ENCODE measurements around the gene RAD51B. TPM values are rescaled to one million over a fixed set of nuclear protein-coding genes. Genes with fewer than 3 reads are reported as not detected.

The RAD51B gene
- total RNA-seq, 1 experiment from 2014 or later: 14.2 TPM

DNA sequence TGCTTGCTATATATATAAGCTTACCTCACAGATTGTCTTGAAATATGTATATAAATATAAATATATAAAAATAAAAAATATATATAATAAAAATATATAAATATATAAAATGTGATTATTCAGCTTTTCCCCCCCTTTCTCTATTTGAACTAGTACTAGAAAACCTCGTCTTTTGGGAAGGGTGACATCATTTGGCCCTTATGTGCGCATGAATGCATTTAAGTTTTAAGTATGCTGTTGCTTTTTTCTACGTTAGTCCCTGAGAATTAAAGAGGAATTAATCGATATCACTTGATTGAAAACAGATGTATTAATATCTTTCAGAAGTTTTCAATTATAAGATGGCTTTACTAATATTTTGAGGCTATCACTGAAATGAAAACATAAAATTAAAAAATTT is 69.9 kb downstream of the RAD51B start:
- CTCF ChIA-PET: no interaction called here
- no peaks in the 10 kb centered on the region for H3K9me3 Mint-ChIP-seq
- no peak overlapping the region for H3K4me3 Mint-ChIP-seq
- no peak for DNase-seq (ENCODE audit: low spot score)
- POLR2A ChIA-PET: no interaction called here
- TF ChIP-seq ZNF138 (CRISPR knock-in tag; conservative IDR thresholded peaks at IDR 0.05): no peak
- no peak for TF ChIP-seq OVOL2 (CRISPR knock-in tag; IDR thresholded peaks at IDR 0.05; ENCODE audit: borderline replicate concordance)
- peaks cover 17% of the 10 kb centered on the region for H3K4me1 Mint-ChIP-seq
- H3K27me3 Mint-ChIP-seq (ENCODE audit: low read depth): no peaks in the 10 kb centered on the region
- ATAC-seq: no peak
- no peaks in the 10 kb centered on the region for H3K36me3 Mint-ChIP-seq
- no peak overlapping the region for H3K27ac Mint-ChIP-seq

DNA sequence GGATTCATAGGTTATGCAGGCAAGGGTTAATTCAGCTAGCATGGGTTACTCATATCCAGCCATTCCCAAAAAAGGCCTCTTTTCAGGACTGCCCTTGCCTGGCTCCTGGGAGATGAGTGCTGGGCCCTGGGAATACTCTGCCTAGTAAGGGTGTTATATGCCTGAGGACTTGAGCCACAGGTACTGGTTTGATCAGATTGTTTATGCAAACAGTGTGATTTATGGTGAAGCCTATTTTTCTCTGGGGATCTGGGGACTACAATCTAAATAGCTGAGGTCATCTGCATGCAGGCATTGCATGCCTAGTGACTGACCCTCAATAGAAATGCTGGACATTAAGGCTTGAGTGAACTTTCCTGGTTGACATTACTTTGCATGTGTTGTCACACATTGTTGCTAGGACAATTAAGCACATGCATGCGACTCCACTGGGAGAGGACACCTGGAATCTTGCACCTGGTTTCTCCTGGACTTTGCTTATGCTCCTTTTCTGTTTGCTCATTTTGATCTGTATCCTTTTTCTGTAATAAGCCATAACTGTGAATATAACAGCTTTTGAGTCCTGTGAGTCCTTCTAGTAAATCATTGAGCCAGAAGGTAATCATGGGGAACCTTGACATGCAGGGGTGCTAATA is 73.0 kb downstream of the RAD51B start:
- no peaks in the 10 kb centered on the region for H3K9me3 Mint-ChIP-seq
- H3K4me3 Mint-ChIP-seq: no peak overlapping the region
- POLR2A ChIA-PET: no interaction called here
- no peak for DNase-seq (ENCODE audit: low spot score)
- no peaks in the 10 kb centered on the region for H3K36me3 Mint-ChIP-seq
- H3K27ac Mint-ChIP-seq: no peak overlapping the region
- TF ChIP-seq, protein P1, sequence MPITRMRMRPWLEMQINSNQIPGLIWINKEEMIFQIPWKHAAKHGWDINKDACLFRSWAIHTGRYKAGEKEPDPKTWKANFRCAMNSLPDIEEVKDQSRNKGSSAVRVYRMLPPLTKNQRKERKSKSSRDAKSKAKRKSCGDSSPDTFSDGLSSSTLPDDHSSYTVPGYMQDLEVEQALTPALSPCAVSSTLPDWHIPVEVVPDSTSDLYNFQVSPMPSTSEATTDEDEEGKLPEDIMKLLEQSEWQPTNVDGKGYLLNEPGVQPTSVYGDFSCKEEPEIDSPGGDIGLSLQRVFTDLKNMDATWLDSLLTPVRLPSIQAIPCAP (CRISPR knock-in tag; IDR thresholded peaks at IDR 0.05): no peak
- no peak for TF ChIP-seq ZNF263 (CRISPR knock-in tag; IDR thresholded peaks at IDR 0.05; ENCODE audit: low read depth)
- no peak for TF ChIP-seq ZNF317 (CRISPR knock-in tag; IDR thresholded peaks at IDR 0.05; ENCODE audit: borderline replicate concordance, low read depth)
- TF ChIP-seq, protein P2, sequence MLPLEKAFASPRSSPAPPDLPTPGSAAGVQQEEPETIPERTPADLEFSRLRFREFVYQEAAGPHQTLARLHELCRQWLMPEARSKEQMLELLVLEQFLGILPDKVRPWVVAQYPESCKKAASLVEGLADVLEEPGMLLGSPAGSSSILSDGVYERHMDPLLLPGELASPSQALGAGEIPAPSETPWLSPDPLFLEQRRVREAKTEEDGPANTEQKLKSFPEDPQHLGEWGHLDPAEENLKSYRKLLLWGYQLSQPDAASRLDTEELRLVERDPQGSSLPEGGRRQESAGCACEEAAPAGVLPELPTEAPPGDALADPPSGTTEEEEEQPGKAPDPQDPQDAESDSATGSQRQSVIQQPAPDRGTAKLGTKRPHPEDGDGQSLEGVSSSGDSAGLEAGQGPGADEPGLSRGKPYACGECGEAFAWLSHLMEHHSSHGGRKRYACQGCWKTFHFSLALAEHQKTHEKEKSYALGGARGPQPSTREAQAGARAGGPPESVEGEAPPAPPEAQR (CRISPR knock-in tag; IDR thresholded peaks at IDR 0.05): no peak
- TF ChIP-seq, protein P3, sequence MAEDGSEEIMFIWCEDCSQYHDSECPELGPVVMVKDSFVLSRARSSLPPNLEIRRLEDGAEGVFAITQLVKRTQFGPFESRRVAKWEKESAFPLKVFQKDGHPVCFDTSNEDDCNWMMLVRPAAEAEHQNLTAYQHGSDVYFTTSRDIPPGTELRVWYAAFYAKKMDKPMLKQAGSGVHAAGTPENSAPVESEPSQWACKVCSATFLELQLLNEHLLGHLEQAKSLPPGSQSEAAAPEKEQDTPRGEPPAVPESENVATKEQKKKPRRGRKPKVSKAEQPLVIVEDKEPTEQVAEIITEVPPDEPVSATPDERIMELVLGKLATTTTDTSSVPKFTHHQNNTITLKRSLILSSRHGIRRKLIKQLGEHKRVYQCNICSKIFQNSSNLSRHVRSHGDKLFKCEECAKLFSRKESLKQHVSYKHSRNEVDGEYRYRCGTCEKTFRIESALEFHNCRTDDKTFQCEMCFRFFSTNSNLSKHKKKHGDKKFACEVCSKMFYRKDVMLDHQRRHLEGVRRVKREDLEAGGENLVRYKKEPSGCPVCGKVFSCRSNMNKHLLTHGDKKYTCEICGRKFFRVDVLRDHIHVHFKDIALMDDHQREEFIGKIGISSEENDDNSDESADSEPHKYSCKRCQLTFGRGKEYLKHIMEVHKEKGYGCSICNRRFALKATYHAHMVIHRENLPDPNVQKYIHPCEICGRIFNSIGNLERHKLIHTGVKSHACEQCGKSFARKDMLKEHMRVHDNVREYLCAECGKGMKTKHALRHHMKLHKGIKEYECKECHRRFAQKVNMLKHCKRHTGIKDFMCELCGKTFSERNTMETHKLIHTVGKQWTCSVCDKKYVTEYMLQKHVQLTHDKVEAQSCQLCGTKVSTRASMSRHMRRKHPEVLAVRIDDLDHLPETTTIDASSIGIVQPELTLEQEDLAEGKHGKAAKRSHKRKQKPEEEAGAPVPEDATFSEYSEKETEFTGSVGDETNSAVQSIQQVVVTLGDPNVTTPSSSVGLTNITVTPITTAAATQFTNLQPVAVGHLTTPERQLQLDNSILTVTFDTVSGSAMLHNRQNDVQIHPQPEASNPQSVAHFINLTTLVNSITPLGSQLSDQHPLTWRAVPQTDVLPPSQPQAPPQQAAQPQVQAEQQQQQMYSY (CRISPR knock-in tag; IDR thresholded peaks at IDR 0.05): no peak
- H3K27me3 Mint-ChIP-seq (ENCODE audit: low read depth): no peaks in the 10 kb centered on the region
- peaks cover 13% of the 10 kb centered on the region for H3K4me1 Mint-ChIP-seq
- 0 out of 2 replicates have a peak, but pooled peaks have one; percentile 32 for ATAC-seq
- CTCF ChIA-PET: interaction anchor here (1.1 to 1.9 kb wide), 2 partner anchors 41 to 951 kb away, joined by 3 to 5 read pairs; no protein-coding TSS in a partner anchor

DNA sequence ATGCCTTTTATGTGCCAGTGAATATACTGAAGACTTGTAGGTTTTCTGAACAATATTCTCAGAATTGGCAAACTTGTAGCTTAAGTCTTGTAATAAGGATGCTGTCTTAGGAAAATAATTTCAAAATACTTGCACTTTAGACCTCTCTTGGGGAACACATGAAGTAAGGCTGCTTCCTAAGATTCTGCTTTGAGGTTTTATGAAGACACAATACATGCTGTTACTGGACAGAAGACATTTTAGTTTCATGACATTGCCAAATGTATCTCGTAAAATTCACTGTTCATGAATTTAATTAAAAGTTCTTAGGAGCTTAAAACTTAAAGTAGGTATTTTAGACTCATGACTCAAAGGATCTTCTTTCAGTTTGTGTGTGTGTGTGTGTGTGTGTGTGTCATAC is 80.7 kb downstream of the RAD51B start:
- ChIA-PET POLR2A (no interaction called here), CTCF (no interaction called here)
- peaks cover 34% of the 10 kb centered on the region for H3K9me3 Mint-ChIP-seq
- ATAC-seq: no peak
- no peak overlapping the region for H3K4me3 Mint-ChIP-seq
- H3K4me1 Mint-ChIP-seq: no peaks in the 10 kb centered on the region
- DNase-seq (ENCODE audit: low spot score): no peak
- no peak overlapping the region for H3K27ac Mint-ChIP-seq
- no peaks in the 10 kb centered on the region for H3K27me3 Mint-ChIP-seq (ENCODE audit: low read depth)
- peaks cover 16% of the 10 kb centered on the region for H3K36me3 Mint-ChIP-seq
- TF ChIP-seq, protein P4, sequence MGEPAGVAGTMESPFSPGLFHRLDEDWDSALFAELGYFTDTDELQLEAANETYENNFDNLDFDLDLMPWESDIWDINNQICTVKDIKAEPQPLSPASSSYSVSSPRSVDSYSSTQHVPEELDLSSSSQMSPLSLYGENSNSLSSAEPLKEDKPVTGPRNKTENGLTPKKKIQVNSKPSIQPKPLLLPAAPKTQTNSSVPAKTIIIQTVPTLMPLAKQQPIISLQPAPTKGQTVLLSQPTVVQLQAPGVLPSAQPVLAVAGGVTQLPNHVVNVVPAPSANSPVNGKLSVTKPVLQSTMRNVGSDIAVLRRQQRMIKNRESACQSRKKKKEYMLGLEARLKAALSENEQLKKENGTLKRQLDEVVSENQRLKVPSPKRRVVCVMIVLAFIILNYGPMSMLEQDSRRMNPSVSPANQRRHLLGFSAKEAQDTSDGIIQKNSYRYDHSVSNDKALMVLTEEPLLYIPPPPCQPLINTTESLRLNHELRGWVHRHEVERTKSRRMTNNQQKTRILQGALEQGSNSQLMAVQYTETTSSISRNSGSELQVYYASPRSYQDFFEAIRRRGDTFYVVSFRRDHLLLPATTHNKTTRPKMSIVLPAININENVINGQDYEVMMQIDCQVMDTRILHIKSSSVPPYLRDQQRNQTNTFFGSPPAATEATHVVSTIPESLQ (CRISPR knock-in tag; IDR thresholded peaks at IDR 0.05): no peak
- TF ChIP-seq FOXP1 (CRISPR knock-in tag; IDR thresholded peaks at IDR 0.05; ENCODE audit: borderline replicate concordance) (no peak), CREB1 (CRISPR knock-in tag; IDR thresholded peaks at IDR 0.05) (no peak), TCF7 (CRISPR knock-in tag; IDR thresholded peaks at IDR 0.05; ENCODE audit: low read depth) (no peak), ZNF671 (CRISPR knock-in tag; IDR thresholded peaks at IDR 0.05) (no peak), ZNF396 (CRISPR knock-in tag; IDR thresholded peaks at IDR 0.05; ENCODE audit: borderline replicate concordance) (no peak), TP53 (CRISPR knock-in tag; IDR thresholded peaks at IDR 0.05) (no peak)
- TF ChIP-seq, protein P5, sequence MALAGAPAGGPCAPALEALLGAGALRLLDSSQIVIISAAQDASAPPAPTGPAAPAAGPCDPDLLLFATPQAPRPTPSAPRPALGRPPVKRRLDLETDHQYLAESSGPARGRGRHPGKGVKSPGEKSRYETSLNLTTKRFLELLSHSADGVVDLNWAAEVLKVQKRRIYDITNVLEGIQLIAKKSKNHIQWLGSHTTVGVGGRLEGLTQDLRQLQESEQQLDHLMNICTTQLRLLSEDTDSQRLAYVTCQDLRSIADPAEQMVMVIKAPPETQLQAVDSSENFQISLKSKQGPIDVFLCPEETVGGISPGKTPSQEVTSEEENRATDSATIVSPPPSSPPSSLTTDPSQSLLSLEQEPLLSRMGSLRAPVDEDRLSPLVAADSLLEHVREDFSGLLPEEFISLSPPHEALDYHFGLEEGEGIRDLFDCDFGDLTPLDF (CRISPR knock-in tag; IDR thresholded peaks at IDR 0.05): no peak
- TF ChIP-seq, protein P6, sequence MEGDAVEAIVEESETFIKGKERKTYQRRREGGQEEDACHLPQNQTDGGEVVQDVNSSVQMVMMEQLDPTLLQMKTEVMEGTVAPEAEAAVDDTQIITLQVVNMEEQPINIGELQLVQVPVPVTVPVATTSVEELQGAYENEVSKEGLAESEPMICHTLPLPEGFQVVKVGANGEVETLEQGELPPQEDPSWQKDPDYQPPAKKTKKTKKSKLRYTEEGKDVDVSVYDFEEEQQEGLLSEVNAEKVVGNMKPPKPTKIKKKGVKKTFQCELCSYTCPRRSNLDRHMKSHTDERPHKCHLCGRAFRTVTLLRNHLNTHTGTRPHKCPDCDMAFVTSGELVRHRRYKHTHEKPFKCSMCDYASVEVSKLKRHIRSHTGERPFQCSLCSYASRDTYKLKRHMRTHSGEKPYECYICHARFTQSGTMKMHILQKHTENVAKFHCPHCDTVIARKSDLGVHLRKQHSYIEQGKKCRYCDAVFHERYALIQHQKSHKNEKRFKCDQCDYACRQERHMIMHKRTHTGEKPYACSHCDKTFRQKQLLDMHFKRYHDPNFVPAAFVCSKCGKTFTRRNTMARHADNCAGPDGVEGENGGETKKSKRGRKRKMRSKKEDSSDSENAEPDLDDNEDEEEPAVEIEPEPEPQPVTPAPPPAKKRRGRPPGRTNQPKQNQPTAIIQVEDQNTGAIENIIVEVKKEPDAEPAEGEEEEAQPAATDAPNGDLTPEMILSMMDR (IDR thresholded peaks at IDR 0.05): no peak
- TF ChIP-seq, protein P7, sequence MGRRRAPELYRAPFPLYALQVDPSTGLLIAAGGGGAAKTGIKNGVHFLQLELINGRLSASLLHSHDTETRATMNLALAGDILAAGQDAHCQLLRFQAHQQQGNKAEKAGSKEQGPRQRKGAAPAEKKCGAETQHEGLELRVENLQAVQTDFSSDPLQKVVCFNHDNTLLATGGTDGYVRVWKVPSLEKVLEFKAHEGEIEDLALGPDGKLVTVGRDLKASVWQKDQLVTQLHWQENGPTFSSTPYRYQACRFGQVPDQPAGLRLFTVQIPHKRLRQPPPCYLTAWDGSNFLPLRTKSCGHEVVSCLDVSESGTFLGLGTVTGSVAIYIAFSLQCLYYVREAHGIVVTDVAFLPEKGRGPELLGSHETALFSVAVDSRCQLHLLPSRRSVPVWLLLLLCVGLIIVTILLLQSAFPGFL (CRISPR knock-in tag; IDR thresholded peaks at IDR 0.05; ENCODE audit: borderline replicate concordance): no peak
